HepG2 (cell line): ENCODE data around the gene ANKRD44. TPM values are rescaled to one million over a fixed set of nuclear protein-coding genes. Genes with fewer than 3 reads are reported as not detected.

Experiments
- ATAC-seq: fragments of 200-7000 bp; cut with Tn5 transposase; 3 replicates; pipeline ENCODE4 v1.9.1; 2020; ENCODE audit warnings: mild to moderate bottlenecking, moderate library complexity
- BruUV-seq: library from RNA; stranded (reverse); fragments of 400-500 nt; replicated peaks from 2 replicates; lab custom pipeline; 2021; lab: Mats Ljungman, UMichigan
- CTCF ChIA-PET: fragments of 300-600 bp; formaldehyde crosslinking; extraction: SDS; loops from one replicate; lab custom pipeline; 2021; ENCODE audit warnings: low total read pairs, inconsistent platforms, low intra/inter-chr PET ratio; lab: Yijun Ruan, JAX
- POLR2A ChIA-PET: fragments of 350-600 bp; sonication (Branson Sonifier 250); formaldehyde crosslinking; loops from one replicate; lab custom pipeline; 2020; ENCODE audit warnings: antibody characterized with exemption, inconsistent platforms; lab: Yijun Ruan, JAX
- DNase-seq: peaks from one replicate; pipeline ENCODE4 v3.0.0-alpha.2; 2015; ENCODE audit warnings: low spot score
- FAIRE-seq: peaks from 3 replicates; lab custom pipeline; 2011; peaks lifted over from hg19 to GRCh38; lab: Jason Lieb, UNC
- H2AFZ ChIP-seq: one replicate; pipeline ENCODE4 v1.6.1; 2011; ENCODE audit warnings: low read length, inconsistent platforms
- H3K27ac ChIP-seq: fragments of 300-600 bp; 3 replicates; pipeline ENCODE4 v1.8.0; 2011; ENCODE audit warnings: mixed run types, mild to moderate bottlenecking, mixed read lengths, low read length, inconsistent platforms; ENCODE audit not compliant: insufficient read depth; ENCODE audit errors: extremely low read length
- H3K27me3 ChIP-seq, 2 experiments: fragments of 200-600 bp in 1 of 2; 2 replicates in 1 of 2; 3 replicates in 1 of 2; pipeline versions ENCODE4 v1.6.0 to v1.8.0; 2011; ENCODE audit warnings: low read length in 2 of 2, mild to moderate bottlenecking in 2 of 2, moderate library complexity in 2 of 2, inconsistent platforms in 1 of 2; ENCODE audit not compliant: insufficient read depth in 2 of 2, control insufficient read depth in 1 of 2
- H3K36me3 ChIP-seq, 2 experiments: fragments of 200-600 bp in 1 of 2; replicated peaks in 1 of 2; 2 replicates in 1 of 2; 3 replicates in 1 of 2; pipeline versions ENCODE4 v1.5.1 to v1.8.0; 2011; ENCODE audit warnings: low read length in 2 of 2, inconsistent platforms in 1 of 2; ENCODE audit not compliant: insufficient read depth in 2 of 2, control insufficient read depth in 1 of 2
- H3K4me1 ChIP-seq: 2 replicates; pipeline ENCODE4 v1.5.1; 2012; ENCODE audit warnings: low read length, inconsistent platforms; ENCODE audit not compliant: insufficient read depth
- H3K4me2 ChIP-seq: 2 replicates; pipeline ENCODE4 v1.6.0; 2011; ENCODE audit warnings: low read depth, low read length, inconsistent platforms
- H3K4me3 ChIP-seq, 3 experiments: fragments of 200-600 bp in 1 of 3; sonication (generic), shearing (Covaris generic) in 1 of 3; replicated peaks in 1 of 3; 2 replicates each; pipeline ENCODE4 v1.5.1; 2011 to 2016; ENCODE audit warnings: low read length in 3 of 3, inconsistent platforms in 2 of 3, low read depth in 2 of 3, mild to moderate bottlenecking in 2 of 3, control low read depth in 1 of 3, mixed read lengths in 1 of 3; ENCODE audit not compliant: insufficient read depth in 1 of 3
- H3K79me2 ChIP-seq: one replicate; pipeline ENCODE4 v1.6.1; 2011; ENCODE audit warnings: low read length, inconsistent platforms; ENCODE audit not compliant: insufficient read depth
- H3K9ac ChIP-seq: 2 replicates; pipeline ENCODE4 v1.6.0; 2011; ENCODE audit warnings: mild to moderate bottlenecking, low read depth, low read length, inconsistent platforms; ENCODE audit not compliant: insufficient read depth
- H3K9me3 ChIP-seq: 2 replicates; pipeline ENCODE4 v1.5.1; 2012; ENCODE audit warnings: mild to moderate bottlenecking, low read length
- H4K20me1 ChIP-seq: 2 replicates; pipeline ENCODE4 v1.6.0; 2011; ENCODE audit warnings: inconsistent platforms, mild to moderate bottlenecking, low read length, moderate library complexity; ENCODE audit not compliant: insufficient read depth
- ARNTL ChIP-seq: sonication (generic); formaldehyde crosslinking; IDR thresholded peaks from 2 replicates; pipeline ENCODE4 v1.4.0; 2020; ENCODE audit warnings: mild to moderate bottlenecking, missing genetic modification reagents
- CENPX ChIP-seq: sonication (generic); formaldehyde crosslinking; IDR thresholded peaks from 2 replicates; pipeline ENCODE4 v1.9.0; 2021; ENCODE audit warnings: mild to moderate bottlenecking, missing genetic modification reagents, moderate library complexity
- CHCHD3 ChIP-seq: sonication (generic); formaldehyde crosslinking; IDR thresholded peaks from 2 replicates; pipeline ENCODE4 v1.8.0; 2022; ENCODE audit warnings: mild to moderate bottlenecking, missing genetic modification reagents, moderate library complexity
- E2F2 ChIP-seq: sonication (generic); formaldehyde crosslinking; IDR thresholded peaks from 2 replicates; pipeline ENCODE4 v1.4.0; 2020; ENCODE audit warnings: missing genetic modification reagents, borderline replicate concordance
- FOXO4 ChIP-seq: sonication (generic); formaldehyde crosslinking; conservative IDR thresholded peaks from 2 replicates; pipeline ENCODE4 v1.8.1; 2023; ENCODE audit warnings: missing genetic modification reagents
- MTF1 ChIP-seq: sonication (generic); formaldehyde crosslinking; IDR thresholded peaks from 2 replicates; pipeline ENCODE4 v1.5.0; 2020; ENCODE audit warnings: missing genetic modification reagents
- PHF5A ChIP-seq: IDR thresholded peaks from one replicate; pipeline ENCODE4 v1.6.1; 2018; ENCODE audit warnings: low read depth, missing genetic modification reagents; ENCODE audit not compliant: unreplicated experiment
- TIGD3 ChIP-seq: sonication (generic); formaldehyde crosslinking; IDR thresholded peaks from 2 replicates; pipeline ENCODE4 v1.5.1; 2020; ENCODE audit warnings: mild to moderate bottlenecking, missing genetic modification reagents, borderline replicate concordance
- TRAFD1 ChIP-seq: sonication (generic); formaldehyde crosslinking; IDR thresholded peaks from 2 replicates; pipeline ENCODE4 v1.5.1; 2020; ENCODE audit warnings: missing genetic modification reagents, mild to moderate bottlenecking, borderline replicate concordance
- WIZ ChIP-seq: sonication (generic); formaldehyde crosslinking; IDR thresholded peaks from 2 replicates; pipeline ENCODE4 v1.5.1; 2020; ENCODE audit warnings: mild to moderate bottlenecking, missing genetic modification reagents
- ZBTB14 ChIP-seq: sonication (generic); formaldehyde crosslinking; IDR thresholded peaks from 2 replicates; pipeline ENCODE4 v1.4.0; 2020; ENCODE audit warnings: missing genetic modification reagents
- ZNF44 ChIP-seq: sonication (generic); formaldehyde crosslinking; IDR thresholded peaks from 2 replicates; pipeline ENCODE4 v1.5.1; 2020; ENCODE audit warnings: mild to moderate bottlenecking, missing genetic modification reagents
- ZNF572 ChIP-seq: sonication (generic); formaldehyde crosslinking; IDR thresholded peaks from 2 replicates; pipeline ENCODE4 v1.5.1; 2020; ENCODE audit warnings: mild to moderate bottlenecking, missing genetic modification reagents
- WGBS: methylation state at CpG from one replicate; pipeline ENCODE4 v1.1.6; 2017; ENCODE audit warnings: low lambda C conversion rate; 5-methylcytosine and 5-hydroxymethylcytosine counted together
- in situ Hi-C: cut with HindIII; loops from 2 replicates; pipeline ENCODE4 v1.10.0; 2017; ENCODE audit warnings: low pct_unique_long_range_greater_than_20kb; ENCODE audit not compliant: extremely low pct_ligation_motif_present
- intact Hi-C: fragments of 100-400 bp; cut with micrococcal nuclease; formaldehyde crosslinking; loops from one replicate; pipeline ENCODE4 v1.10.0; 2022; ENCODE audit not compliant: unreplicated experiment
- polyA plus RNA-seq, 8 experiments: library from polyadenylated mRNA; depleted of rRNA in 3 of 8; stranded (reverse) in 7 of 8; unstranded in 1 of 8; fragments of >200 nt; fragmentation: Illumina TruSeq in 4 of 8; extraction: Trizol in 4 of 8; gene quantifications; 2 replicates each; pipeline versions ENCODE4 v1.2.1 to v1.2.3, GENCODE V29; 2011 to 2016; ENCODE audit warnings: low read depth in 4 of 8, missing spikeins in 1 of 8, mixed read lengths in 1 of 8; ENCODE audit not compliant: insufficient read depth in 1 of 8
- total RNA-seq, 5 experiments: library from RNA; depleted of rRNA; stranded (reverse); fragments of >200 nt; fragmentation: Illumina TruSeq; extraction: Trizol; gene quantifications; 2 replicates each; pipeline ENCODE4 v1.2.3, GENCODE V29; 2016; ENCODE audit warnings: low read depth in 1 of 5

ANKRD44 gene
- total and polyA plus RNA-seq, 2 of the 13 experiments (the other 11 are each of a cell fraction or from before 2014, with no cell fraction given) = 0.04 to 0.11 TPM

- intact Hi-C loops = loop anchor here (1.0 to 5.0 kb wide), 4 partner anchors 119 to 1250 kb away; no protein-coding TSS in a partner anchor
- WGBS = 0% methylated on average over 2 of the region's 2 CpGs
- DNase-seq (no peak), ATAC-seq (no peak), FAIRE-seq (no peak)
- H4K20me1 ChIP-seq = no peaks in the 10 kb centered on the region
- H3K27ac ChIP-seq = no peak overlapping the region
- no peaks in the 10 kb centered on the region for H3K27me3 ChIP-seq
- no peak overlapping the region for H2AFZ ChIP-seq
- POLR2A ChIA-PET = no interaction called here
- TF ChIP-seq ZNF44 (no peak), MTF1 (no peak), CENPX (no peak), ZBTB14 (CRISPR knock-in tag) (no peak), FOXO4 (CRISPR knock-in tag) (no peak), CHCHD3 (no peak), ZNF572 (CRISPR knock-in tag) (no peak), PHF5A (CRISPR knock-in tag) (no peak), WIZ (no peak), TIGD3 (CRISPR knock-in tag) (no peak), ARNTL (CRISPR knock-in tag) (no peak), E2F2 (CRISPR knock-in tag) (no peak), TRAFD1 (CRISPR knock-in tag) (no peak)
- no peak overlapping the region for H3K4me2 ChIP-seq
- CTCF ChIA-PET = interaction anchor here (1.9 to 3.0 kb wide), 2 partner anchors 185 to 586 kb away, joined by 14 to 46 read pairs; no protein-coding TSS in a partner anchor
- no peaks in the 10 kb centered on the region for H3K79me2 ChIP-seq
- no peak overlapping the region for H3K4me3 ChIP-seq
- in situ Hi-C loops = loop anchor here (10.0 kb wide), 1 partner anchor 583 kb away; no protein-coding TSS in a partner anchor
- no TSS peak for BruUV-seq
- no peaks in the 10 kb centered on the region for H3K4me1 ChIP-seq
- H3K9ac ChIP-seq = no peak overlapping the region
- no peaks in the 10 kb centered on the region for H3K36me3 ChIP-seq
- no peaks in the 10 kb centered on the region for H3K9me3 ChIP-seq
These were observed 118.6 kb downstream of the ANKRD44 start for GRCh38 chr2:197191940-197192322.
